K562 (cell line): ENCODE measurements around the gene PDGFRA. TPM values are rescaled to one million over a fixed set of nuclear protein-coding genes. Genes with fewer than 3 reads are reported as not detected.

Source experiments
- ATAC-seq: fragments of 200-7000 bp; cut with Tn5 transposase; 3 replicates; pipeline ENCODE4 v1.9.1; 2020; ENCODE audit warnings: moderate library complexity
- BruUV-seq: library from RNA; stranded (reverse); fragments of 400-500 nt; replicated peaks from 2 replicates; lab custom pipeline; 2021; lab: Mats Ljungman, UMichigan
- CTCF ChIA-PET: fragments of 300-600 bp; formaldehyde crosslinking; extraction: SDS; loops from one replicate; lab custom pipeline; 2021; ENCODE audit warnings: low intra/inter-chr PET ratio; lab: Yijun Ruan, JAX
- POLR2A ChIA-PET: fragments of 300-600, 350-650 bp; sonication (Branson Sonifier 250); formaldehyde crosslinking; extraction: SDS; loops from one replicate; lab custom pipeline; 2021; ENCODE audit warnings: antibody characterized with exemption, inconsistent platforms; lab: Yijun Ruan, JAX
- DNase-seq, 4 experiments: peaks; one replicate each; pipeline versions ENCODE4 v3.0.0 to v3.0.0-alpha.2; 2011 to 2018; ENCODE audit warnings: low spot score in 3 of 4, mixed read lengths in 3 of 4; ENCODE audit errors: extremely low read depth in 1 of 4
- FAIRE-seq: peaks from 2 replicates; lab custom pipeline; 2011; peaks lifted over from hg19 to GRCh38; lab: Jason Lieb, UNC
- H2AFZ ChIP-seq: 2 replicates; pipeline ENCODE4 v1.6.0; 2011; ENCODE audit warnings: low read depth, low read length, control low read depth, inconsistent platforms
- H3K27ac ChIP-seq: fragments of 200-600 bp; 3 replicates; pipeline ENCODE4 v1.8.0; 2011; ENCODE audit warnings: low read depth, mild to moderate bottlenecking, control low read depth, inconsistent platforms, low read length, moderate library complexity, mixed read lengths; ENCODE audit errors: extremely low read depth
- H3K27me3 ChIP-seq, 2 experiments: fragments of 300-600 bp in 1 of 2; 2 replicates in 1 of 2; 3 replicates in 1 of 2; pipeline versions ENCODE4 v1.6.0 to v1.8.0; 2011; ENCODE audit warnings: inconsistent platforms in 2 of 2, low read length in 2 of 2, mild to moderate bottlenecking in 1 of 2, mixed read lengths in 1 of 2, moderate library complexity in 1 of 2; ENCODE audit not compliant: control insufficient read depth in 2 of 2, insufficient read depth in 2 of 2
- H3K36me3 ChIP-seq: fragments of 300-600 bp; 3 replicates; pipeline ENCODE4 v1.8.0; 2011; ENCODE audit warnings: mild to moderate bottlenecking, low read length, inconsistent platforms; ENCODE audit not compliant: control insufficient read depth, insufficient read depth
- H3K4me1 ChIP-seq, 2 experiments: fragments of 200-600 bp in 1 of 2; replicated peaks in 1 of 2; 2 replicates in 1 of 2; 3 replicates in 1 of 2; pipeline versions ENCODE4 v1.5.1 to v1.8.0; 2011; ENCODE audit warnings: inconsistent platforms in 2 of 2, low read length in 2 of 2, mild to moderate bottlenecking in 1 of 2, mixed read lengths in 1 of 2, moderate library complexity in 1 of 2; ENCODE audit not compliant: control insufficient read depth in 2 of 2, insufficient read depth in 2 of 2
- H3K4me2 ChIP-seq: 2 replicates; pipeline ENCODE4 v1.6.1; 2011; ENCODE audit warnings: low read length, control low read depth, inconsistent platforms, mixed read lengths; ENCODE audit not compliant: insufficient read depth
- H3K4me3 ChIP-seq: fragments of 200-600 bp; sonication (generic), shearing (Covaris generic); 2 replicates; pipeline ENCODE4 v1.5.1; 2016; ENCODE audit warnings: control low read depth, inconsistent platforms
- H3K79me2 ChIP-seq: fragments of 200-600 bp; 3 replicates; pipeline ENCODE4 v1.8.0; 2011; ENCODE audit warnings: low read length, inconsistent platforms; ENCODE audit not compliant: control insufficient read depth, insufficient read depth
- H3K9ac ChIP-seq, 2 experiments: 2 replicates each; pipeline versions ENCODE4 v1.6.0 to v1.6.1; 2011; ENCODE audit warnings: low read depth in 2 of 2, low read length in 2 of 2, control low read depth in 1 of 2, inconsistent platforms in 1 of 2, mild to moderate bottlenecking in 1 of 2, mixed read lengths in 1 of 2; ENCODE audit not compliant: insufficient read depth in 1 of 2
- H3K9me1 ChIP-seq: one replicate; pipeline ENCODE4 v1.6.0; 2011; ENCODE audit warnings: inconsistent platforms, mild to moderate bottlenecking, low read length, moderate library complexity; ENCODE audit not compliant: control insufficient read depth, insufficient read depth
- H3K9me3 ChIP-seq: replicated peaks from 2 replicates; pipeline ENCODE4 v1.5.1; 2011; ENCODE audit warnings: low read depth, low read length, inconsistent platforms; ENCODE audit not compliant: control insufficient read depth, insufficient read depth
- H4K20me1 ChIP-seq: replicated peaks from 2 replicates; pipeline ENCODE4 v1.6.1; 2011; ENCODE audit warnings: low read length, inconsistent platforms, mixed read lengths; ENCODE audit not compliant: control insufficient read depth, insufficient read depth
- ARID3A ChIP-seq: IDR thresholded peaks from 2 replicates; pipeline ENCODE4 v1.6.1; 2012; ENCODE audit warnings: low read depth, low read length, improper control_type of control experiment, borderline replicate concordance
- DDX20 ChIP-seq: fragments of 450-650 bp; IDR thresholded peaks from 2 replicates; pipeline ENCODE4 v1.6.1; 2016; ENCODE audit warnings: missing genetic modification characterization, low read depth, mild to moderate bottlenecking, missing compliant biosample characterization, moderate library complexity
- GABPB1 ChIP-seq: sonication (generic); formaldehyde crosslinking; IDR thresholded peaks from 2 replicates; pipeline ENCODE4 v1.8.0; 2022; ENCODE audit warnings: mild to moderate bottlenecking, missing genetic modification reagents
- HMGXB4 ChIP-seq: sonication (generic); formaldehyde crosslinking; IDR thresholded peaks from 2 replicates; pipeline ENCODE4 v1.8.1; 2023; ENCODE audit warnings: mild to moderate bottlenecking, missing genetic modification reagents
- KLF13 ChIP-seq: fragments of 450-650 bp; IDR thresholded peaks from 2 replicates; pipeline ENCODE4 v1.6.1; 2016; ENCODE audit warnings: missing genetic modification characterization, low read depth, mild to moderate bottlenecking, missing compliant biosample characterization, moderate library complexity, borderline replicate concordance
- MED1 ChIP-seq: sonication (generic); formaldehyde crosslinking; IDR thresholded peaks from 2 replicates; pipeline ENCODE4 v1.8.1; 2023; ENCODE audit warnings: missing genetic modification reagents, borderline replicate concordance
- RBM15 ChIP-seq: fragments of 200-400 bp; formaldehyde crosslinking; IDR thresholded peaks from 2 replicates; pipeline ENCODE4 v1.6.1; 2018; ENCODE audit warnings: mild to moderate bottlenecking, low read length, moderate library complexity; ENCODE audit not compliant: insufficient read depth
- RBM39 ChIP-seq: fragments of 200-400 bp; formaldehyde crosslinking; optimal IDR thresholded peaks from 2 replicates; pipeline ENCODE3; 2018; ENCODE audit warnings: low read depth, low read length
- SIX5 ChIP-seq, 2 experiments: IDR thresholded peaks; 2 replicates each; pipeline ENCODE4 v1.6.1; 2011; ENCODE audit warnings: low read length in 2 of 2, borderline replicate concordance in 1 of 2, low read depth in 1 of 2, mild to moderate bottlenecking in 1 of 2, moderate library complexity in 1 of 2; ENCODE audit not compliant: insufficient read depth in 1 of 2
- SMC3 ChIP-seq: conservative IDR thresholded peaks from 2 replicates; pipeline ENCODE4 v1.6.1; 2011; ENCODE audit warnings: low read depth, low read length, improper control_type of control experiment; ENCODE audit not compliant: insufficient read depth
- TOE1 ChIP-seq, 2 experiments: fragments of 450-650 bp in 1 of 2; sonication (generic) in 1 of 2; formaldehyde crosslinking in 1 of 2; IDR thresholded peaks; 2 replicates each; pipeline versions ENCODE4 v1.7.1 to v1.8.0; 2016 to 2022; ENCODE audit warnings: borderline replicate concordance in 2 of 2, mild to moderate bottlenecking in 2 of 2, antibody characterized with exemption in 1 of 2, inconsistent platforms in 1 of 2, low read depth in 1 of 2, missing genetic modification reagents in 1 of 2, moderate library complexity in 1 of 2
- ZNF217 ChIP-seq: sonication (generic); formaldehyde crosslinking; IDR thresholded peaks from 2 replicates; pipeline ENCODE4 v1.8.0; 2022; ENCODE audit warnings: mild to moderate bottlenecking, missing genetic modification reagents
- ZSCAN29 ChIP-seq: fragments of 450-650 bp; IDR thresholded peaks from 2 replicates; pipeline ENCODE4 v1.6.1; 2017
- WGBS: fragments of 100-300 bp; shearing (Covaris generic); methylation state at CpG from one replicate; pipeline ENCODE4 v1.1.6; 2016; ENCODE audit warnings: low coverage, mixed read lengths; ENCODE audit not compliant: insufficient coverage; ENCODE audit errors: missing lambda C conversion rate; 5-methylcytosine and 5-hydroxymethylcytosine counted together
- in situ Hi-C: fragments of 300-500 bp; cut with MboI; formaldehyde crosslinking; loops from 4 replicates; pipeline ENCODE4 v1.15.0; 2018; ENCODE audit warnings: inconsistent platforms, mixed read lengths
- intact Hi-C: fragments of 100-400 bp; cut with micrococcal nuclease; formaldehyde crosslinking; loops from 2 replicates; pipeline ENCODE4 v1.14.2; 2022
- polyA plus RNA-seq, 8 experiments: library from polyadenylated mRNA; depleted of rRNA in 4 of 8; stranded (reverse) in 5 of 8; unstranded in 3 of 8; fragments of >200 nt; fragmentation: Nextera tagmentation in 2 of 8; fragmentation: Illumina TruSeq in 1 of 8; extraction: Ambion mirVana in 2 of 8; extraction: Trizol in 1 of 8; gene quantifications; 2 replicates each; pipeline versions ENCODE4 v1.2.1 to v1.2.3, GENCODE V29; 2011 to 2014; ENCODE audit warnings: inconsistent platforms in 1 of 8, missing spikeins in 1 of 8
- total RNA-seq, 7 experiments: library from RNA; depleted of rRNA in 6 of 7; stranded (reverse); fragments of >200 nt in 6 of 7; fragmentation: Illumina TruSeq in 2 of 7; extraction: Trizol in 2 of 7; gene quantifications; 2 replicates each; pipeline versions ENCODE4 v1.2.1 to v1.2.3, GENCODE V29; 2011 to 2021; ENCODE audit warnings: low replicate concordance in 1 of 7
- TF ChIP-seq, protein P1 (sequence below): fragments of 250-450 bp; sonication (Bioruptor Pico); IDR thresholded peaks from 2 replicates; pipeline ENCODE4 v1.8.0; 2022; ENCODE audit warnings: inconsistent platforms, mild to moderate bottlenecking, moderate library complexity, borderline replicate concordance

The PDGFRA gene
- total and polyA plus RNA-seq, 9 of the 15 experiments (the other 6 are each of a cell fraction or from before 2014, with no cell fraction given): 0.40 TPM; not detected in 8

GRCh38 chr4:54318904-54319303 is 89.8 kb downstream of the PDGFRA start (continued):
- TF ChIP-seq KLF13 (no peak), SMC3 (peak; percentile 63), ARID3A (no peak)

- BruUV-seq: no TSS peak
- no peaks in the 10 kb centered on the region for H3K9me3 ChIP-seq
- H3K27me3 ChIP-seq: peaks cover 0 to 11% of the 10 kb centered on the region in 2 experiments; a peak in 2 of 5 replicates
- WGBS: 1% methylated on average over 7 of the region's 7 CpGs
- H3K27ac ChIP-seq: no peak overlapping the region
- no peak overlapping the region for H3K4me2 ChIP-seq
- no peaks in the 10 kb centered on the region for H4K20me1 ChIP-seq
- H3K36me3 ChIP-seq: no peaks in the 10 kb centered on the region
- DNase-seq (no peak), ATAC-seq (no peak), FAIRE-seq (no peak)
- no peak overlapping the region for H3K9ac ChIP-seq
- no peaks in the 10 kb centered on the region for H3K4me1 ChIP-seq
- CTCF ChIA-PET: interaction anchor here (3.7 kb wide), 1 partner anchor 640 kb away, joined by 22 read pairs; no protein-coding TSS in a partner anchor
- POLR2A ChIA-PET: no interaction called here
- no peak overlapping the region for H3K4me3 ChIP-seq
- no peak overlapping the region for H2AFZ ChIP-seq
- no peaks in the 10 kb centered on the region for H3K79me2 ChIP-seq
- in situ Hi-C loops: loop anchor here (25.0 kb wide), 1 partner anchor 991 kb away; no protein-coding TSS in a partner anchor
- H3K9me1 ChIP-seq: no peaks in the 10 kb centered on the region
- intact Hi-C loops: no loop called here
- TF ChIP-seq RBM39 (no peak), RBM15 (no peak), SIX5 (IDR thresholded peaks at IDR 0.05; ENCODE audit: borderline replicate concordance in 1 of 2, insufficient read depth in 1 of 2, low read depth in 1 of 2, low read length in 2 of 2) (no peak), ZNF217 (CRISPR knock-in tag) (no peak), GABPB1 (CRISPR knock-in tag) (no peak), HMGXB4 (CRISPR knock-in tag) (no peak), DDX20 (no peak), ZSCAN29 (no peak), TOE1 (IDR thresholded peaks at IDR 0.05; ENCODE audit: borderline replicate concordance) (no peak), TOE1 (CRISPR knock-in tag; IDR thresholded peaks at IDR 0.05; ENCODE audit: borderline replicate concordance, low read depth) (no peak), MED1 (no peak)
- TF ChIP-seq, protein P1, sequence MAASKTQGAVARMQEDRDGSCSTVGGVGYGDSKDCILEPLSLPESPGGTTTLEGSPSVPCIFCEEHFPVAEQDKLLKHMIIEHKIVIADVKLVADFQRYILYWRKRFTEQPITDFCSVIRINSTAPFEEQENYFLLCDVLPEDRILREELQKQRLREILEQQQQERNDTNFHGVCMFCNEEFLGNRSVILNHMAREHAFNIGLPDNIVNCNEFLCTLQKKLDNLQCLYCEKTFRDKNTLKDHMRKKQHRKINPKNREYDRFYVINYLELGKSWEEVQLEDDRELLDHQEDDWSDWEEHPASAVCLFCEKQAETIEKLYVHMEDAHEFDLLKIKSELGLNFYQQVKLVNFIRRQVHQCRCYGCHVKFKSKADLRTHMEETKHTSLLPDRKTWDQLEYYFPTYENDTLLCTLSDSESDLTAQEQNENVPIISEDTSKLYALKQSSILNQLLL: no peak
These were observed 92.0 kb downstream of the PDGFRA start for GRCh38 chr4:54320826-54321685.
